ENCODE data around the gene PFDN4.

Gene PFDN4

GRCh38 chr20:54178256-54178655 is 29.6 kb upstream of the PFDN4 start:
- H3K36me3 ChIP-seq (ENCODE audit: control insufficient read depth, insufficient read depth, low read length): no peaks in the 10 kb centered on the region
- no peak overlapping the region for H3K4me3 ChIP-seq (ENCODE audit: low read length)
- peaks cover 21% of the 10 kb centered on the region for H3K27me3 ChIP-seq (ENCODE audit: control insufficient read depth, insufficient read depth, low read length)
- H3K9me3 ChIP-seq (ENCODE audit: control insufficient read depth, low read length): no peaks in the 10 kb centered on the region
- peaks cover 17% of the 10 kb centered on the region for H3K4me1 ChIP-seq (ENCODE audit: control insufficient read depth, insufficient read depth, low read length)
- no peak overlapping the region for H3K9ac ChIP-seq (ENCODE audit: low read length)

GRCh38 chr20:54179946-54180345 is 27.9 kb upstream of the PFDN4 start:
- Histone ChIP-seq H3K27me3 (ENCODE audit: control insufficient read depth, insufficient read depth, low read length) (peaks cover 4% of the 10 kb centered on the region), H3K36me3 (ENCODE audit: control insufficient read depth, insufficient read depth, low read length) (no peaks in the 10 kb centered on the region), H3K9me3 (ENCODE audit: control insufficient read depth, low read length) (no peaks in the 10 kb centered on the region), H3K9ac (ENCODE audit: low read length) (no peak overlapping the region), H3K4me3 (ENCODE audit: low read length) (no peak overlapping the region), H3K4me1 (ENCODE audit: control insufficient read depth, insufficient read depth, low read length) (peaks cover 11% of the 10 kb centered on the region)

- H3K9ac ChIP-seq (ENCODE audit: low read length): no peak overlapping the region
These were observed 27.0 kb upstream of the PFDN4 start for GRCh38 chr20:54180931-54181330.

GRCh38 chr20:54184071-54184470 is 23.8 kb upstream of the PFDN4 start:
- Histone ChIP-seq H3K27me3 (ENCODE audit: control insufficient read depth, insufficient read depth, low read length) (no peaks in the 10 kb centered on the region), H3K4me1 (ENCODE audit: control insufficient read depth, insufficient read depth, low read length) (peaks cover 25% of the 10 kb centered on the region), H3K9me3 (ENCODE audit: control insufficient read depth, low read length) (no peaks in the 10 kb centered on the region), H3K4me3 (ENCODE audit: low read length) (no peak overlapping the region), H3K9ac (ENCODE audit: low read length) (no peak overlapping the region), H3K36me3 (ENCODE audit: control insufficient read depth, insufficient read depth, low read length) (no peaks in the 10 kb centered on the region)

More at GRCh38 chr20:54180931-54181330, 27.0 kb upstream of the PFDN4 start:
- H3K9me3 ChIP-seq (ENCODE audit: control insufficient read depth, low read length): no peaks in the 10 kb centered on the region
- no peaks in the 10 kb centered on the region for H3K36me3 ChIP-seq (ENCODE audit: control insufficient read depth, insufficient read depth, low read length)
- no peak overlapping the region for H3K4me3 ChIP-seq (ENCODE audit: low read length)
- no peaks in the 10 kb centered on the region for H3K27me3 ChIP-seq (ENCODE audit: control insufficient read depth, insufficient read depth, low read length)
- peaks cover 19% of the 10 kb centered on the region for H3K4me1 ChIP-seq (ENCODE audit: control insufficient read depth, insufficient read depth, low read length)

- Histone ChIP-seq H3K9me3 (ENCODE audit: control insufficient read depth, low read length) (no peaks in the 10 kb centered on the region), H3K9ac (ENCODE audit: low read length) (no peak overlapping the region), H3K4me3 (ENCODE audit: low read length) (no peak overlapping the region), H3K4me1 (ENCODE audit: control insufficient read depth, insufficient read depth, low read length) (peaks cover 25% of the 10 kb centered on the region), H3K36me3 (ENCODE audit: control insufficient read depth, insufficient read depth, low read length) (no peaks in the 10 kb centered on the region), H3K27me3 (ENCODE audit: control insufficient read depth, insufficient read depth, low read length) (no peaks in the 10 kb centered on the region)
These were observed 22.8 kb upstream of the PFDN4 start for GRCh38 chr20:54184904-54185626.

- H3K27me3 ChIP-seq (ENCODE audit: control insufficient read depth, insufficient read depth, low read length): no peaks in the 10 kb centered on the region
- no peaks in the 10 kb centered on the region for H3K36me3 ChIP-seq (ENCODE audit: control insufficient read depth, insufficient read depth, low read length)
- H3K4me1 ChIP-seq (ENCODE audit: control insufficient read depth, insufficient read depth, low read length): peaks cover 25% of the 10 kb centered on the region
- no peak overlapping the region for H3K9ac ChIP-seq (ENCODE audit: low read length)
- no peak overlapping the region for H3K4me3 ChIP-seq (ENCODE audit: low read length)
- H3K9me3 ChIP-seq (ENCODE audit: control insufficient read depth, low read length): no peaks in the 10 kb centered on the region
These were observed 19.6 kb upstream of the PFDN4 start for GRCh38 chr20:54188132-54188849.

GRCh38 chr20:54189630-54190029 is 18.3 kb upstream of the PFDN4 start:
- H3K9me3 ChIP-seq (ENCODE audit: control insufficient read depth, low read length): no peaks in the 10 kb centered on the region
- no peaks in the 10 kb centered on the region for H3K36me3 ChIP-seq (ENCODE audit: control insufficient read depth, insufficient read depth, low read length)
- no peaks in the 10 kb centered on the region for H3K27me3 ChIP-seq (ENCODE audit: control insufficient read depth, insufficient read depth, low read length)
- H3K4me3 ChIP-seq (ENCODE audit: low read length): no peak overlapping the region
- H3K9ac ChIP-seq (ENCODE audit: low read length): no peak overlapping the region
- peaks cover 18% of the 10 kb centered on the region for H3K4me1 ChIP-seq (ENCODE audit: control insufficient read depth, insufficient read depth, low read length)

- Histone ChIP-seq H3K9ac (ENCODE audit: low read length) (no peak overlapping the region), H3K27me3 (ENCODE audit: control insufficient read depth, insufficient read depth, low read length) (no peaks in the 10 kb centered on the region), H3K4me1 (ENCODE audit: control insufficient read depth, insufficient read depth, low read length) (peaks cover 12% of the 10 kb centered on the region), H3K36me3 (ENCODE audit: control insufficient read depth, insufficient read depth, low read length) (no peaks in the 10 kb centered on the region), H3K4me3 (ENCODE audit: low read length) (no peak overlapping the region), H3K9me3 (ENCODE audit: control insufficient read depth, low read length) (no peaks in the 10 kb centered on the region)
These were observed 17.7 kb upstream of the PFDN4 start for GRCh38 chr20:54190217-54190616.

- Histone ChIP-seq H3K36me3 (ENCODE audit: control insufficient read depth, insufficient read depth, low read length) (no peaks in the 10 kb centered on the region), H3K4me1 (ENCODE audit: control insufficient read depth, insufficient read depth, low read length) (no peaks in the 10 kb centered on the region), H3K9me3 (ENCODE audit: control insufficient read depth, low read length) (no peaks in the 10 kb centered on the region), H3K4me3 (ENCODE audit: low read length) (no peak overlapping the region), H3K9ac (ENCODE audit: low read length) (no peak overlapping the region), H3K27me3 (ENCODE audit: control insufficient read depth, insufficient read depth, low read length) (no peaks in the 10 kb centered on the region)
These were observed 14.1 kb upstream of the PFDN4 start for GRCh38 chr20:54193817-54194216.

- Histone ChIP-seq H3K9ac (ENCODE audit: low read length) (no peak overlapping the region), H3K27me3 (ENCODE audit: control insufficient read depth, insufficient read depth, low read length) (no peaks in the 10 kb centered on the region), H3K4me1 (ENCODE audit: control insufficient read depth, insufficient read depth, low read length) (no peaks in the 10 kb centered on the region), H3K9me3 (ENCODE audit: control insufficient read depth, low read length) (no peaks in the 10 kb centered on the region), H3K4me3 (ENCODE audit: low read length) (no peak overlapping the region), H3K36me3 (ENCODE audit: control insufficient read depth, insufficient read depth, low read length) (no peaks in the 10 kb centered on the region)
These were observed 13.0 kb upstream of the PFDN4 start for GRCh38 chr20:54194724-54195438.

- no peaks in the 10 kb centered on the region for H3K27me3 ChIP-seq (ENCODE audit: control insufficient read depth, insufficient read depth, low read length)
- H3K4me1 ChIP-seq (ENCODE audit: control insufficient read depth, insufficient read depth, low read length): no peaks in the 10 kb centered on the region
- H3K9me3 ChIP-seq (ENCODE audit: control insufficient read depth, low read length): no peaks in the 10 kb centered on the region
- no peak overlapping the region for H3K9ac ChIP-seq (ENCODE audit: low read length)
- no peak overlapping the region for H3K4me3 ChIP-seq (ENCODE audit: low read length)
- no peaks in the 10 kb centered on the region for H3K36me3 ChIP-seq (ENCODE audit: control insufficient read depth, insufficient read depth, low read length)
These were observed 12.1 kb upstream of the PFDN4 start for GRCh38 chr20:54195483-54196472.
